ENCODE results near the gene MOB3A.

GRCh38 chr19:2047076-2047448 is 49.1 kb downstream of the MOB3A start:
- no peak for TF ChIP-seq TARDBP (IDR thresholded peaks at IDR 0.05)
- no peak for TF ChIP-seq SP1 (IDR thresholded peaks at IDR 0.05)
- no peak for TF ChIP-seq ZNF384 (IDR thresholded peaks at IDR 0.05)
- TF ChIP-seq CTBP1 (IDR thresholded peaks at IDR 0.05; ENCODE audit: borderline replicate concordance), result no peak
- TF ChIP-seq SUZ12 (IDR thresholded peaks at IDR 0.05), result no peak
- no peak for TF ChIP-seq FOXA1 (IDR thresholded peaks at IDR 0.05)
- TF ChIP-seq ARNT (IDR thresholded peaks at IDR 0.05), result no peak
- TF ChIP-seq HDGF (IDR thresholded peaks at IDR 0.05; ENCODE audit: borderline replicate concordance), result no peak
- TF ChIP-seq PKNOX1 (IDR thresholded peaks at IDR 0.05), result no peak
- TF ChIP-seq BHLHE40 (IDR thresholded peaks at IDR 0.05; ENCODE audit: borderline replicate concordance), result no peak
- no peak for TF ChIP-seq FOXK2 (IDR thresholded peaks at IDR 0.05)
- no peak for TF ChIP-seq LEF1 (IDR thresholded peaks at IDR 0.05; ENCODE audit: borderline replicate concordance)

All from HEK293T (cell line).